Erythroblast (primary cell): Measurements from ENCODE around the gene TCF7.

Experiments
- GATA1 ChIP-seq: IDR thresholded peaks from 2 replicates; pipeline ENCODE4 v1.6.1; 2011; ENCODE audit warnings: low read depth, mild to moderate bottlenecking, control low read depth, low read length, moderate library complexity
- POLR2A ChIP-seq: IDR thresholded peaks from 2 replicates; pipeline ENCODE4 v1.6.1; 2011; ENCODE audit warnings: mild to moderate bottlenecking, low read length

- TF ChIP-seq POLR2A (no peak), GATA1 (no peak)
Measured at GRCh38 chr5:134114886-134115805, 665 bp downstream of the TCF7 start.
